ENCODE results near the gene KRT8.

DNA sequence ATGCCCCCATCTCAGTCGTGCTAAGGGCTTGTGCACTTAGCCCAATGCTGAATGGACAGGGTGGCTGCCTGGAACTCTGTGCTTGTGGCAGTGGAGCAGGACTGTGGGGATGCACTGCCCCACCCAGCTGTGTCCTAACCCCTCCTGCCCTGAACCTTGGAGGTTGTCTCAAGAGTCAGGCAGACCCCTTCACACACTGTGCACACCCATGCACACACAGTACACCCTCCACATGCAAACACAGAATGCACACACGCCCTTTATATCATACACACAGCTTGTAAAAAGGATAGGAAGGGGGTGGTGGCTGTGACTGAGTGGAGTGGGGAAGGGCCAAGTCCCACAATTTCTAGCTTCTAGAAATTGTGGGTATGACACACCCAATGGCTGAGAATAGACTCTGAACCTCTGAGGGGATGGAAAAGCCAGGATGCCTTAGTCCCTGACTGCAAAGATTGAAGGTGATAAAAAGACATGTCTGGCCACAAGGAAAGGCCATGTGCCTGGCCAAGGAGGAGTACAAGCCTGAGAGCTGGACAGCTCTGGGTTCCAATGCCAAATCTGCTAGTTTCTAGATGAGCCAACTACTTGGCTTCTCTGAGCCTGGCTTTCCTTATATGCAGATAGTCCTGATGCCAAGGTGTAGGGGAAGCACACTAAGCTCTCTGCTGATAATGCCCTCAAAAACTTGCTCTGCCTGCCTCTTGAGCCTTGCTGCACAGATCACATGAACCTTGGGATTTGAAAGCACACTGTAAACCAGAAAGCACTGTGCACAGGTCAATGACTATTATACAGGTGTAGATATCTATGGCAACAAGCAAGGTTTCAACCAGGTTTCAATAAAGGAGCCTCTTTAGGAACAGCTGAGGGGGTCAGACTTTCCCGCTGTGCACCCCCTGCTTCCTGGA, 8.4 kb downstream of the KRT8 start:
- TF ChIP-seq, protein P1, sequence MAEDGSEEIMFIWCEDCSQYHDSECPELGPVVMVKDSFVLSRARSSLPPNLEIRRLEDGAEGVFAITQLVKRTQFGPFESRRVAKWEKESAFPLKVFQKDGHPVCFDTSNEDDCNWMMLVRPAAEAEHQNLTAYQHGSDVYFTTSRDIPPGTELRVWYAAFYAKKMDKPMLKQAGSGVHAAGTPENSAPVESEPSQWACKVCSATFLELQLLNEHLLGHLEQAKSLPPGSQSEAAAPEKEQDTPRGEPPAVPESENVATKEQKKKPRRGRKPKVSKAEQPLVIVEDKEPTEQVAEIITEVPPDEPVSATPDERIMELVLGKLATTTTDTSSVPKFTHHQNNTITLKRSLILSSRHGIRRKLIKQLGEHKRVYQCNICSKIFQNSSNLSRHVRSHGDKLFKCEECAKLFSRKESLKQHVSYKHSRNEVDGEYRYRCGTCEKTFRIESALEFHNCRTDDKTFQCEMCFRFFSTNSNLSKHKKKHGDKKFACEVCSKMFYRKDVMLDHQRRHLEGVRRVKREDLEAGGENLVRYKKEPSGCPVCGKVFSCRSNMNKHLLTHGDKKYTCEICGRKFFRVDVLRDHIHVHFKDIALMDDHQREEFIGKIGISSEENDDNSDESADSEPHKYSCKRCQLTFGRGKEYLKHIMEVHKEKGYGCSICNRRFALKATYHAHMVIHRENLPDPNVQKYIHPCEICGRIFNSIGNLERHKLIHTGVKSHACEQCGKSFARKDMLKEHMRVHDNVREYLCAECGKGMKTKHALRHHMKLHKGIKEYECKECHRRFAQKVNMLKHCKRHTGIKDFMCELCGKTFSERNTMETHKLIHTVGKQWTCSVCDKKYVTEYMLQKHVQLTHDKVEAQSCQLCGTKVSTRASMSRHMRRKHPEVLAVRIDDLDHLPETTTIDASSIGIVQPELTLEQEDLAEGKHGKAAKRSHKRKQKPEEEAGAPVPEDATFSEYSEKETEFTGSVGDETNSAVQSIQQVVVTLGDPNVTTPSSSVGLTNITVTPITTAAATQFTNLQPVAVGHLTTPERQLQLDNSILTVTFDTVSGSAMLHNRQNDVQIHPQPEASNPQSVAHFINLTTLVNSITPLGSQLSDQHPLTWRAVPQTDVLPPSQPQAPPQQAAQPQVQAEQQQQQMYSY (CRISPR knock-in tag; IDR thresholded peaks at IDR 0.05) = no peak
- TF ChIP-seq BRCA1 (IDR thresholded peaks at IDR 0.05; ENCODE audit: low read depth, low read length) = no peak
- no peak for TF ChIP-seq POLR2A (IDR thresholded peaks at IDR 0.05; ENCODE audit: low read depth, low read length)
- TF ChIP-seq, protein P2, sequence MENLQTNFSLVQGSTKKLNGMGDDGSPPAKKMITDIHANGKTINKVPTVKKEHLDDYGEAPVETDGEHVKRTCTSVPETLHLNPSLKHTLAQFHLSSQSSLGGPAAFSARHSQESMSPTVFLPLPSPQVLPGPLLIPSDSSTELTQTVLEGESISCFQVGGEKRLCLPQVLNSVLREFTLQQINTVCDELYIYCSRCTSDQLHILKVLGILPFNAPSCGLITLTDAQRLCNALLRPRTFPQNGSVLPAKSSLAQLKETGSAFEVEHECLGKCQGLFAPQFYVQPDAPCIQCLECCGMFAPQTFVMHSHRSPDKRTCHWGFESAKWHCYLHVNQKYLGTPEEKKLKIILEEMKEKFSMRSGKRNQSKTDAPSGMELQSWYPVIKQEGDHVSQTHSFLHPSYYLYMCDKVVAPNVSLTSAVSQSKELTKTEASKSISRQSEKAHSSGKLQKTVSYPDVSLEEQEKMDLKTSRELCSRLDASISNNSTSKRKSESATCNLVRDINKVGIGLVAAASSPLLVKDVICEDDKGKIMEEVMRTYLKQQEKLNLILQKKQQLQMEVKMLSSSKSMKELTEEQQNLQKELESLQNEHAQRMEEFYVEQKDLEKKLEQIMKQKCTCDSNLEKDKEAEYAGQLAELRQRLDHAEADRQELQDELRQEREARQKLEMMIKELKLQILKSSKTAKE (IDR thresholded peaks at IDR 0.05; ENCODE audit: low read depth, poor library complexity, severe bottlenecking) = no peak

Data from GM12878 (cell line).